OCI-LY7 (cell line): ENCODE results near the gene TNFAIP1. TPM values are rescaled to one million over a fixed set of nuclear protein-coding genes. Genes with fewer than 3 reads are reported as not detected.

Experiments used
- BruUV-seq: library from RNA; stranded (reverse); fragments of 400-500 nt; replicated peaks from 2 replicates; lab custom pipeline; 2021; lab: Mats Ljungman, UMichigan
- CTCF ChIA-PET: fragments of 300-600 bp; sonication (Branson Sonifier 250); formaldehyde crosslinking; loops from one replicate; lab custom pipeline; 2022; ENCODE audit warnings: antibody characterized with exemption; ENCODE audit not compliant: unreplicated experiment; lab: Charles Lee
- POLR2A ChIA-PET: fragments of 300-600 bp; sonication (Branson Sonifier 250); formaldehyde crosslinking; loops from one replicate; lab custom pipeline; 2022; ENCODE audit warnings: antibody characterized with exemption; lab: Charles Lee
- DNase-seq: peaks from one replicate; pipeline ENCODE4 v3.0.0-alpha.2; 2015; ENCODE audit warnings: low spot score
- H2AFZ ChIP-seq: fragments of 200-600 bp; sonication (generic), shearing (Covaris generic); 2 replicates; pipeline ENCODE4 v1.6.1; 2014; ENCODE audit warnings: mild to moderate bottlenecking, antibody characterized with exemption, low read length, moderate library complexity
- H3K27ac ChIP-seq: fragments of 200-600 bp; sonication (generic); 2 replicates; pipeline ENCODE4 v1.5.1; 2014; ENCODE audit warnings: mixed run types, low read depth, mild to moderate bottlenecking, moderate library complexity, low read length, inconsistent platforms; ENCODE audit not compliant: poor library complexity, severe bottlenecking
- H3K36me3 ChIP-seq: fragments of 200-600 bp; sonication (generic); 2 replicates; pipeline ENCODE4 v1.6.1; 2014; ENCODE audit warnings: mild to moderate bottlenecking, antibody characterized with exemption, low read length, moderate library complexity, mixed read lengths; ENCODE audit not compliant: insufficient read depth
- H3K4me1 ChIP-seq: fragments of 200-600 bp; sonication (generic); 2 replicates; pipeline ENCODE4 v1.5.1; 2014; ENCODE audit warnings: mild to moderate bottlenecking, low read length; ENCODE audit not compliant: insufficient read depth, poor library complexity, severe bottlenecking
- H3K4me2 ChIP-seq: fragments of 200-600 bp; sonication (generic); 2 replicates; pipeline ENCODE4 v1.6.1; 2014; ENCODE audit warnings: mild to moderate bottlenecking, low read length
- H3K4me3 ChIP-seq: fragments of 200-600 bp; sonication (generic); 2 replicates; pipeline ENCODE4 v1.5.1; 2014; ENCODE audit warnings: mild to moderate bottlenecking, low read depth, low read length; ENCODE audit not compliant: poor library complexity, severe bottlenecking
- H3K79me2 ChIP-seq: fragments of 200-600 bp; sonication (generic); 2 replicates; pipeline ENCODE4 v1.6.1; 2016; ENCODE audit warnings: low read depth, mild to moderate bottlenecking, low read length, moderate library complexity, mixed read lengths; ENCODE audit not compliant: insufficient read depth
- H3K9me2 ChIP-seq: fragments of 200-600 bp; sonication (generic); 2 replicates; pipeline ENCODE4 v1.6.1; 2016; ENCODE audit warnings: mild to moderate bottlenecking, low read length, mixed read lengths; ENCODE audit not compliant: insufficient read depth
- H3K9me3 ChIP-seq: fragments of 200-600 bp; sonication (generic); 2 replicates; pipeline ENCODE4 v1.6.1; 2014; ENCODE audit warnings: mild to moderate bottlenecking, mixed run types, low read length, mixed read lengths
- H4K20me1 ChIP-seq: fragments of 200-600 bp; sonication (generic); 2 replicates; pipeline ENCODE4 v1.6.1; 2014; ENCODE audit warnings: mild to moderate bottlenecking, antibody characterized with exemption, low read length, moderate library complexity, mixed read lengths; ENCODE audit not compliant: insufficient read depth
- EZH2phosphoT487 ChIP-seq: fragments of 200-600 bp; sonication (generic); IDR thresholded peaks from 2 replicates; pipeline ENCODE4 v1.6.1; 2018; ENCODE audit warnings: low read depth, borderline replicate concordance, mild to moderate bottlenecking, mixed run types, antibody characterized with exemption, low read length, moderate library complexity, mixed read lengths
- intact Hi-C: fragments of 100-400 bp; cut with micrococcal nuclease; formaldehyde crosslinking; loops from one replicate; pipeline ENCODE4 v1.10.0; 2022; ENCODE audit not compliant: unreplicated experiment
- total RNA-seq, 2 experiments: library from RNA; depleted of rRNA in 1 of 2; stranded (reverse); fragments of >200 nt in 1 of 2; shearing (Covaris generic) in 1 of 2; gene quantifications; 2 replicates each; pipeline ENCODE4 v1.2.3, GENCODE V29; 2014 to 2022
- TF ChIP-seq, protein P1 (sequence below): fragments of 200-600 bp; sonication (generic); conservative IDR thresholded peaks from 2 replicates; pipeline ENCODE4 v1.5.1; 2014; ENCODE audit warnings: mild to moderate bottlenecking, antibody characterized with exemption, low read length, moderate library complexity, mixed read lengths

TNFAIP1 gene
- total RNA-seq, 2 experiments from 2014 or later, result 14.7 to 15.5 TPM

DNA sequence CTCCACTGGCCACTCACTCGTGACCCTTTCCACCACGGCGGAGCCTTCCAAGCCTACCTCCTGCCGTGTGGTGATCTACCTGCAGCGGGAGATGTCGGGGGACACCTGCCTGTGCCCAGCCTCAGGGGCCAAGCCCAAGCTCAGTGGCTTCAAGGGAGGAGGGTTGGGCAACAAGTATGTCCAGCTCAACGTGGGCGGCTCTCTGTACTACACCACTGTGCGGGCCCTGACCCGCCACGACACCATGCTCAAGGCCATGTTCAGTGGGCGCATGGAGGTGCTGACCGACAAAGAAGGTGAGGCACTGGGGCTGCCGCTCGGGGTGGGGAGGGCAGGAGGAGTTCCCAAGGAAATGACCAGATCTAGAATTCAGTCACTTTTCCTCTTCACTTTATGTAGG, 3.9 kb downstream of the TNFAIP1 start:
- Histone ChIP-seq H3K4me1 (peaks cover 41% of the 10 kb centered on the region), H4K20me1 (no peaks in the 10 kb centered on the region), H3K27ac (no peak overlapping the region), H3K79me2 (peaks cover 10% of the 10 kb centered on the region; the same call in 1 of the 2 replicates), H3K9me2 (no peaks in the 10 kb centered on the region), H3K4me2 (no peak overlapping the region), H3K36me3 (peaks cover 29% of the 10 kb centered on the region), H3K4me3 (no peak overlapping the region), H3K9me3 (no peaks in the 10 kb centered on the region), H2AFZ (no peak overlapping the region)
- intact Hi-C loops, result no loop called here
- TF ChIP-seq, protein P1, sequence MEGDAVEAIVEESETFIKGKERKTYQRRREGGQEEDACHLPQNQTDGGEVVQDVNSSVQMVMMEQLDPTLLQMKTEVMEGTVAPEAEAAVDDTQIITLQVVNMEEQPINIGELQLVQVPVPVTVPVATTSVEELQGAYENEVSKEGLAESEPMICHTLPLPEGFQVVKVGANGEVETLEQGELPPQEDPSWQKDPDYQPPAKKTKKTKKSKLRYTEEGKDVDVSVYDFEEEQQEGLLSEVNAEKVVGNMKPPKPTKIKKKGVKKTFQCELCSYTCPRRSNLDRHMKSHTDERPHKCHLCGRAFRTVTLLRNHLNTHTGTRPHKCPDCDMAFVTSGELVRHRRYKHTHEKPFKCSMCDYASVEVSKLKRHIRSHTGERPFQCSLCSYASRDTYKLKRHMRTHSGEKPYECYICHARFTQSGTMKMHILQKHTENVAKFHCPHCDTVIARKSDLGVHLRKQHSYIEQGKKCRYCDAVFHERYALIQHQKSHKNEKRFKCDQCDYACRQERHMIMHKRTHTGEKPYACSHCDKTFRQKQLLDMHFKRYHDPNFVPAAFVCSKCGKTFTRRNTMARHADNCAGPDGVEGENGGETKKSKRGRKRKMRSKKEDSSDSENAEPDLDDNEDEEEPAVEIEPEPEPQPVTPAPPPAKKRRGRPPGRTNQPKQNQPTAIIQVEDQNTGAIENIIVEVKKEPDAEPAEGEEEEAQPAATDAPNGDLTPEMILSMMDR, result no peak
- no peak for TF ChIP-seq EZH2phosphoT487
- POLR2A ChIA-PET, result no interaction called here
- no peak for DNase-seq
- CTCF ChIA-PET, result no interaction called here
- no TSS peak for BruUV-seq

DNA sequence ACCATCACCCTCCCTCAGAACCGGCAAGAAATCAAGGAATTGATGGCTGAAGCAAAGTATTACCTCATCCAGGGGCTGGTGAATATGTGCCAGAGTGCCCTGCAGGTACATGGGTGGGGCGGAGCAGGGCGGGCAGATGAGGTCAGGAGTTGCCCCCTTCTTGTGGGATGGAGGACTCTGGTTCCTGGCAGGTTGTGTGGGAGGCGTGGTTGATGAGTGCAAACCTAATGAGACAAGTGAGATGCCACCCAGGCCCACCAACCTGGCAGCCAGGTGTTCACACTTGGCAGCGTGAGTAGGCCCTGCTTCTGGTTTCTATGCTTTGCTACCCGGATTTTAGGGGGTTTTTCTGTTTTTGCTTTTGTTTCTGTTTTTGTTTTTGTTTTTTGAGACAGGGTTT, 4.8 kb downstream of the TNFAIP1 start:
- no peaks in the 10 kb centered on the region for H4K20me1 ChIP-seq
- TF ChIP-seq, protein P1, result no peak
- TF ChIP-seq EZH2phosphoT487, result no peak
- peaks cover 10% of the 10 kb centered on the region; the same call in 1 of the 2 replicates for H3K79me2 ChIP-seq
- H3K4me2 ChIP-seq, result no peak overlapping the region
- H3K9me2 ChIP-seq, result no peaks in the 10 kb centered on the region
- intact Hi-C loops, result no loop called here
- no peak overlapping the region for H3K27ac ChIP-seq
- no TSS peak for BruUV-seq
- H3K9me3 ChIP-seq, result no peaks in the 10 kb centered on the region
- H3K4me1 ChIP-seq, result peaks cover 48% of the 10 kb centered on the region
- H3K4me3 ChIP-seq, result no peak overlapping the region
- peaks cover 39% of the 10 kb centered on the region for H3K36me3 ChIP-seq
- ChIA-PET POLR2A (no interaction called here), CTCF (no interaction called here)
- no peak overlapping the region for H2AFZ ChIP-seq
- no peak for DNase-seq

GRCh38 chr17:28341516-28341915, 6.0 kb downstream of the TNFAIP1 start:
- ChIA-PET CTCF (no interaction called here), POLR2A (no interaction called here)
- H3K9me2 ChIP-seq, result no peaks in the 10 kb centered on the region
- H2AFZ ChIP-seq, result no peak overlapping the region
- no peak overlapping the region for H3K4me3 ChIP-seq
- H4K20me1 ChIP-seq, result no peaks in the 10 kb centered on the region
- intact Hi-C loops, result no loop called here
- H3K9me3 ChIP-seq, result no peaks in the 10 kb centered on the region
- no peak overlapping the region for H3K27ac ChIP-seq
- H3K4me1 ChIP-seq, result peaks cover 44% of the 10 kb centered on the region
- H3K4me2 ChIP-seq, result no peak overlapping the region
- BruUV-seq, result no TSS peak
- peaks cover 50% of the 10 kb centered on the region for H3K36me3 ChIP-seq
- H3K79me2 ChIP-seq, result peaks cover 4% of the 10 kb centered on the region; the same call in 1 of the 2 replicates
- DNase-seq, result no peak
- TF ChIP-seq EZH2phosphoT487, result no peak
- TF ChIP-seq, protein P1, result no peak
